AG08396 (cell line): ENCODE measurements around the gene ABHD14A.

Experiments used
- DNase-seq: peaks from one replicate; pipeline ENCODE4 v3.0.0; 2012; ENCODE audit warnings: low spot score, mixed read lengths

Gene ABHD14A

DNA sequence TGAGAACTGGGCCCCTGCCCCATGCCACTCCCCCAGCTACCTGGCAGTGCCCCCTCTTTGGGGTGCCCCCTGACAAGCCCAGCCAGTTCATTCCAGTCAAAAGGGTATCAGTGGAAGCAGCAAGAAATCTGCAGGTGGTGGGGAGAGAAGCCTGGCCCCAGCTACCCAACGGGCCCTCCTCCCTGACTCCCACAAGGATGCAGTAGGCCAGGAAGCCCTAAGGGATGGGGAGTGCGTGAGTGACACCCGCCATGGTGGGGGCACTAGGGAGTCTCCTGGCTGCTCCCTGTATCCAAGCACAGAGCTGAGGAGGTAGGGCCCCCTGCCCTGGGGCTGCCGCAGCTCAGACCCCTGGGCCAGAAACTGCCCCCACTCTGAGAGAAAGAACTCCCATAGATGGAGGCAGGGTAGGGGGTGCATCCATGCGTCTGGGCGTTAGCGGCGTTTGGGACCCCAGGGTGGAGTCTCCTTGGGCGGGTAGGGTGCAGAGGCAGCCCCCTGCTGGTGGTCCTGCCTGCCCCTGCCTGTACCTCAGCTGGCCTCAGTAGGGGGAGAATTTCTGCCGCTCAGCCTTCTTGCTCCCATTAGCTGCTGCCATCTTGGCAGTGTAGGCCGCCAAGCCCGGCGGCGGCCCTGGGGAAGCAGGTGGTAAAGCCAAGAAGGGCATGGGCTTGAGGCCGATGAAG, 17.2 kb upstream of the ABHD14A start:
- DNase-seq = no peak

DNA sequence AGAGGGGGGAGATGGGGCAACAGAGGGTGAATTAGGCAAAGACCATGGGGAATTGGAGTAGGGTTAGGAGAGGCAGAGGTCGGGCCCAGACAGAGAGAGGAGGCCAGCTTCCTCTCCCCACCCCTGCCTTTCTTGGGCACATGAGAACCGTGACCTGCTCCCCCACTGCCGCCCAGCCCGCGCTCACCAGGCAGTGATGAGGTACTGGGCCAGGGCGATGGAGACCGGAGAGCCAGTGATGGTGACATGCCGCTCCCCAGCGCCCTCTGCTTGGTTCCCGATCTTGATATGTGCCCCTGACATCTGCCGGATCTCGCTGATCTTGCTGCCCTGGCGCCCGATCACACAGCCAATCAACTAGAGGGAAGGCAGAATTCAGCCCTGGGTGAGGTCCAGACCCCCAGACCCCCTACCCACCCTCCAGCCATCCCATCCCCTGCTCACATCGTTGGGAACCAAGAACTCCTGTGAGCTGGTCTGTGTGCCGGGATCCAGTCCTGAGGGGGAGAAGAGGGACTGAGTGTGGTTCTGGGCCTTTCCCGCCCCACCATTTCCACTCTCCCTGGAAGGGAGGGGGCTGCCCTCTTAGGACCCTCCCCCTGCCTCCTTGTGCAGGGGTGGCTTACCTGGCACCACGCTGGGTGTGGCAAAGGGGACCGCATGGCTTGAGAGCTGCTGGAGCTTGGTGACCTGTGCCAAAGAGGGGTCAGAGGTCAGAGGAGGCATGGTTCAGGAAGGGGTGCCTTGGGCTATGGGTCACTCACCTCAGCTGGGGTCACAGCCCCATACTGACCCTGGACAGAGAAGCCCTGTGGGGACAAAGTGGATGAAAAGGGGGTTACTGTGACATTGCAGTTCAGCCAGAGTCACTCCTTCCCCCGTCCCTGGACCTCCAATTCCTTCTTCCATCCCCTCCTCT, 16.0 kb upstream of the ABHD14A start:
- no peak for DNase-seq

DNA sequence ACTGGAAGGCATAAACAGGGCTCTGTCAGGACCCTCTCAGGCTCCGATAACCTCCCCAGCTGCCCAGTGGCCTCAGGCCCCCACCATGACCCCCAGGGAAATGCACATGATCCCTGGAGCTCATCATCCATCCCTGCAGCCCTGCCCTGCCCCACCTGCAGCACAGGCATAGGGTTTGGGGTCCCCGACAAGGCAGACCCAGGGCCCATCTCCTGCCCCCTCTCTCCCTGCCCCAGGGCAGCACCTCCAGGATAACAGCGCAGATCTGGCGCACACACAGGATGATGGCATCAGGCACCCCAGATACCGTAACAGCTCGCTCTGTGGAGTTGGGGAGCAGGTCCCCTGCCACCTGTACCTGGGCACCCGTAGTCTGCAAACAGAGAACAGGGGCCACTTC, 15.2 kb upstream of the ABHD14A start:
- no peak for DNase-seq

DNA sequence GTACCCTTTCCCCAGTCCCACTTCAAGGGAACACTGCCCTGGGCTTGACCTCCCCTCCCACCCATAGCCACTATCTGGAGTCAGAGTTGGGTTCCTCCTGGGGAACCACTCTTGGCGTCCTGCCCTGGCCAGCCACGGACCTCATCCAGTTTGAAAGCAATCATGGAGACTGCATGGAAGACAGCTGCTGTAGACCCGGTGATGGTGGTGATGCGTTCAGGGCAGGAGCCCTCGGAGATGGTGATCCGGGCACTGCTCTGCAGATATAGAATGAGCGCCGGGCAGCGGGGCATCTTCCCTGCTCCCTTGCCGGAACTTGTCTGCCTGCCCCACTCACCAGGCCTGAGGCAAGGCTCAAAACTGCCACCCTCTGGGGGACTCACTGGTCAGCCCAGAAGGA, 14.5 kb upstream of the ABHD14A start:
- DNase-seq = no peak

DNA sequence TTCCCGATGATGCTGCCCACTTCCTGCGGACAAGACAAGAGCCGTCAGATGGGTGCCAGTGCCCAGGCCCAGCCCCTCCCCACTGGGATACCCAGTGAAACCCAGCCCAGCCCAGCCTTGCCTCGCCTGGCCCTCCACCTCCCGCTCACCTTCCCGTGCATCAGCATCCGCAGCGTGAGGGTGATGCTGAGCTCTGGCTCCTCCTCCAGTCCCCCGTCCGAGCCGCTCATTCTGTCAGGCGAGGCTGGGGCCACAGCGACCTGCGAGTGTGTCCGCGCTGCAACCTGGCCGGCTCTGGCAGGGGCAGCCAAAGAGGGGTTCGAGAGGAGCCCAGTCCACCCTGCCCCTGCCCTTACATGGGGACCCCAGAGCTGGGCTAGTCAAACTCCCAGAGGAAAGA, 13.9 kb upstream of the ABHD14A start:
- no peak for DNase-seq

DNA sequence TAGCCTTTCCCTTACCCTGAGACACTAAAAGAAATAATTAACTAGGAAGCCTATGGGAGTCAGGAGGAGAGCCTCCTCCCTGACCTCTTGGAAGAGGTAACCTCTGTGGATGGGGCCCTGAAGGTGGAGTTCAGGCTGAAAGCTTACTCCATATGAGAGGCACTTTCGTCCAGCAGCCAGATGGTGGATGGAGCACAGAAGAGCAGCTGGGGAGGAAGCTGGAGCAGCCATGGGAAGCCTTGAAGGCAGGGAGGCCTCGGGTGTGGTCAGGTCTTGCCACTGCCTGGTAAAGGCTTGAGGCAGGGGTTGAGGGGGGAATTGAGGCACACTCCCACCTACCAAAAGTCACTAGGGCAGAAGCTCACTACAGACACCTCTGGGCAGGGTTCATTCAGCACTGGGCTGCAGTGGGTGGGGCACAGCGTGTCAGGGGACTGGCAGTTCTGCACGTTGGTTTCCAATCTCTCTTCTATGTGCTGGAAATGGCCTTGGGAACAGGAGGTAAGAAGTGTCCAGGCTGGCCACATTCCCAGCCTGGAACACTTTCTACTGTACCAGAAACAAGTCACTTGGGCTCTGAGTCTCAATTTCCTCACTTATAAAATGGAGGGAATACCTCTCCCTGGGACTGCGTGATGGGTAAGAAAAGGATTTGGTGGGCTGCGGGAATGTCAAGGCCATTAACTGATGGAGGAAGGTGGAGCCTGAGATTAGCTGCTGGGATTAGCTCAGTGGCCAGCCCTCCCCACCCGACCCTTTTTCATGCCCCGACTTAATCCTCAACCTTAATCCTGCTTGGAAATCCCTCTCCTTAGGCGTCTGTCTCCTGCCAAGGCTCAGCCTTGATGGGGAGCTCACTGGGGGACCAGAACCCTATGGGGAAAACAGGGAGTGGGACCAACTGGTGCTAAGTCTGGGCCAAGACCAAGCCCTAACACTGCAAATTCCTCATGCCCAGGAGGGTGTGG, 13.0 kb upstream of the ABHD14A start:
- no peak for DNase-seq

DNA sequence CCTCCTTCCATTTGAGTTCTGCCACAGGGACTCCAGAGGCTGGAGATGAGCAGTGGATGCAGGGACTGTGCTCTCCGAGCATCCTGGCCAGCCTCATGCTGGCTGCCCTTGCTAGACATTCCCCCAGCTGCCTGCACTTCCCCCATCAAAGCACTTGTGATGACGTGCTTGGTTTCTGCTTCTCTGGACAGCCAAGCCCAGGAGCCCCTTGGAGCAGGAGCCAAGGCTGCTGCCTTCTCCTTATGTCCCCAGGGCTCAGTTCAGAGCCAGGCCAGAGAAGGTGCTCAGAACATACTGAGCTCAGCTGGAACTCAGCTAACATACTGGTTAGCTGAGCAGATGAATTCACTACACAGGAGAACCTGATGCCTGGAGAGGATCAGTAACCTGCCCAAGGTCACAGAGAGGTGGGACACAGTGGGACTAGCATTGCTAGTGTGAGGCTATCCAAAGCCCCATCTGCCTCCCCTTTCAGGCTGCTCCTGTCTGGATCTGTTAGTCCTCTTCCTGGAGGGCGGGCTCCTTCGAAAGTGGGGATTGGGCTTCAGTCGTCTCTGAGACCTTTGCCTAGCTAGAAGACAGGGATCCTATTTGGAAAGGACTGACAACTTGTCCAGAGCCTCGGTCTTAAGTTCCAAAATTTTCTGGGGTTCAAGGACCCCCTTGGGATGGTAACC, 11.9 kb upstream of the ABHD14A start:
- DNase-seq = no peak

DNA sequence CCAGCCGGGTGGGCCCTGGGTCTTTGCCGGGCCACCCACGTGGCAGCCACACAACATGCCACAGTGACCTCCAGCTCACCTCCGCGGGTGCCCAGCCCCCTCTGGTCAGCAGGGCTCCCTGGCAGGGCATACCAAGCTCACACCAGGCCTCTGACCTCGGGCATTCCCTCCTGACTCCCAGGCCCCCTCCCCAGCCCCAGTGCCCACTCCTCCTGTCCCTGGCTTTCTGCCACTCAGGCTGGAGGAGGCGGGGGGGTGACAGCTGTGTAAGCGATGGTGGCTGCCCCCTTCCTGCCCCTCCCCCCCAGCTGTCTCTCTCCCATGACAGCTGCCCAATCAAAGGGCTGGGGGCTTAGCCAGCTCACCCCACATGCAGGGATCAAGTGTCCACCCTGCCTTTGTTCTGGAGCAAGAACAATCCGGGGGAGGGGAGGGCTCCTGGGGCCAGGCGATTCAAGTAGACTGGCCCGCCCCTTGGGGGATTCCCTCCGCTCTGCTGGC, 10.9 kb upstream of the ABHD14A start:
- no peak for DNase-seq

DNA sequence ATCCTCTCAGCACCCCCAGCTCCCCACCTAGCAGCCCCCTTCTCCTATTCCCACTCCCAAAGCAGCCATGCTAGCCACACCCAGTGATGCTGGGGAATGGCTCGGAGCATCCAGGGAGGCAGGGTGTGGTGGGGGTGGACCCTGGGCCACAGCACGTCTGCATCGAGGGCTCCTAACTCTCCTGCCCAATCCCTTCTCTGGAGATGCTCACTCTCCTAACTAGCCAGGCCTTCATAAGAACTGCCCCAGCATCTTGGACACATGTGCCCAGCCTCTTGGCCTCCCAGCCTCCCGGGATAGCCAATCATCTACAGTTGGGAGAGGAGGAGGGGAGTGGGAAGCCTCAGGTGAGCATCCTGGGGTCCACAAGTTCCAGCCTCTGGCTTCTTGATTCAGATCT, 10.3 kb upstream of the ABHD14A start:
- DNase-seq = no peak

DNA sequence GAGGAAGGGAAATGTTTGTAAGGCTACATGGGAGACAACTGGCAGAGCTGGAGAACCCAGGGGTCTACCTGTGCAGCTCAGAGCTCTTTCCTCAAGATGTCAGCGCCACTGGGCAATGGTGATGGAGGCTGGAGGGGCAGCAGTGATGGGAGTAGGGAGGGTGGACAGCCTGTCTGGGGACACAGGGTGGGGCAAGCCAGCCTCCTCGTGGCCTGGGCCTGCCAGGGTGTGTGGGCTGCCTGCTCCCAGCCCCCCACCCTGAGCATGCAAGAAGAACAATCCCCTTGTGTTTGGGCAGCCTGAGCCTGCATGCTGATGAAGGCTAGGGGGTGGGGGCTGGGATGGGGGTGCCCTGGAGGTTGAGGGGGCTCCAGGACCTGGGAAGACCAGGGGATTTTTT, 8.8 kb upstream of the ABHD14A start:
- no peak for DNase-seq

DNA sequence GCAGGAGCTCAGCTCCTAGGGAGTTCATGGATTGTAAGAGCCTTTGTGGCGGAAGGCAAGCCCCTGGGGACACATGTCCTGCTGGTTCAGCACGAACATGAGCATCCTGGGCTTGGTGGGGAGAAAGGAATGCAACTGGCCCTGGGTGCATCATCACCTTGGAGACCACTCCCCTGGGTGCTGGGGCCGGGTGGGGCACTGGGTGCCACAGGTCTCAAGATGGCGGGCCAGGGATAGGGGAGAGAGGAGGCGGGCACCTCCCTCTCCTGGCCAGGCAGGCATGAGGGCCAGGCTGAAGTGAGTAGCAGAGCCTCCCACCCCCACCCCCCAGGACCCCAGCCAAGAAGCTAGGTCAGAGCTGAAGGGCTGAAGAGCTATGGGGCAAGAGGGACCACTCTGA, 8.4 kb upstream of the ABHD14A start:
- DNase-seq = no peak

DNA sequence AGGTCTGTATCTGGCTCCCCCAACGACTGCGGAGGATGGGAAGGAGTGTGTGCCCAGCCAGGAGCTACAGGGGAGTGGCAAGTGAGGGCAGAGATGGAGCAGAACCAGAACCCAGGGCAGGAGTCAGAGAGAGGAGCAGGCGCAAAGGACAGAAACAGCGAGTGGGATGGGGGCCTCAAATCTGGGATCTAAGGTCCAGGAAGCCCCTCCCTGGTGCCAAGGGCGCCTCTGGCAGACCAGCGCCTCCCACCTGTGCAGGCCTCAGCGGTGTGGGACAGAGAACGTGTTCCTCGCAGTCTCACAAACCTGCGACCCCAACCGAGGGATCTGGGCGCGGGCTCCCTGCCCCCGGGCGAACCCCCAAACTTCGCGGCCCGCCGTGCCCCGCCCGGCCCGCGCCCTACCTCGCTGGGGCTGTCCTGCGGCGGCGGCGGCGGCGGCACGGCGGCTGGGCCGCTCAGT, 7.9 kb upstream of the ABHD14A start:
- no peak for DNase-seq

DNA sequence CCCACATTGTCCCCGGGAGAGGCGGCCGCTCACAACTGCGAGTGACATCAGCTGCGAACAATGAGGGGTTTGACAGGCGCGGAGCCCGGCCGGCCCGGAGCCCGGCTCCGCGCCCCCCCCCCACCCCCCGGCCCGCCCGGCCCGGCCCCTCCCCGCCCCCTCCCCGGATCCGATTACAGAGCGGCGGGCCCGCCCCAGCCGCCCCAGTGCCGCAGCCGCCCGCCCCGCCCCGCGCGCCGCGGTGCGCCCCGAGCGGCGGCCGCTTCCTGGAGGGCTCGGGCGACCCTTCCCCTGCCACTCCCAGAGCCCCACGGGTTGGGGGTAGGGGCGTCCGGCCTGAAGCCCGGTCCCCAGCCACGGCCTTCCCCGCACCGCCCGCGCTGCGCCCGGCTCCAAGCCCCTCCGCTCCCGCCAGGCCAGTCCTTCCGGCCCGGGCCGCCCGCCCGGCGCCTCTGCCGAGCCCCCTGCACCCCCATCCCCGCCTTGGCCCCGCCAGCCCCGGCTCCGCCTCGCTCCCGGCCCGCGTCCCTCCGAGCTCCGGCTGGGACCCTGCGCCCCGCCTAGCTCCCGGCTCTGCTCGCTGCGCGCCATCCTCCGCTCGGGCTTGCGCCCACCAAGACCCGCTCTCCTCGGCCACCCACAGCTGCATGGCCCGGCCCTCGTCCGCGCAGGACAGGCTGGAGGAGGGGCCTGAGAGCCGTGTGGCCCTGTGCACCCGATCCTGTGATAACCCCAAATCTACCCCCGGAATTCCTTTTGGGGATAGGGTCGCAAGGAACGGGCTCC, 7.3 kb upstream of the ABHD14A start, which contains the start of gene PCBP4:
Gene PCBP4, minus strand, starts transcription at position 71 of the 786 bp plus-strand sequence. CDS start 6,214 bp downstream, outside the sequence.
- peak; percentile 87 for DNase-seq

DNA sequence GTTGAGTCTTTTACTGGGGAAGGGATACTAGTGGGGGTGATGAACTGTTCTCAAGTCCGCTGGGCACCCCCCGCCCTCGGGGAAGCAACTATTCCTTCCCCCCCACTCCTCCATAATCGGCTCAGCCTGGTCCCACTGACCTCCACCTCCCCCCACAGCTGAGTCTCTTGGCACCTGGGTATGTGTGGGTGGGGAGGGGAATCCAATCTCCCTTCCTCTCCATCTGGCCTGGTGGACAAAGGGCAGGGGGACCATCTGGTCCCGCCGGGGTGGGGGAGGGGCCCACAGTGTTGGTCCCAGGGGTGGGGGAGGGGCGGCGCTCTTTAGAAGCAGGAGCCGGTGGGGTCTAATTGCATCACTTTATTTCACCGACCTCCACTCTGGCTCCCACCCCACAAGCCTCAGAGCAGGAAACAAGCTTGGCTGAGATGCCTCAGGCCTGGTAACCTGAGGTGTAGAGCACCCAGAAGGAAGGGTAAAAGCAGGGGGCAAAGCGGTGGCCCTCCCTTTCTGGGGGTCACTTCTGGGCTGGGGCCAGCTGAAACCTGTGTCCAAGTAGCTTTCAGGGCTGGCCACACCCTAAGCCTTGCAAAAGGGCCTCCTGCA, 6.6 kb upstream of the ABHD14A start:
- DNase-seq = no peak

DNA sequence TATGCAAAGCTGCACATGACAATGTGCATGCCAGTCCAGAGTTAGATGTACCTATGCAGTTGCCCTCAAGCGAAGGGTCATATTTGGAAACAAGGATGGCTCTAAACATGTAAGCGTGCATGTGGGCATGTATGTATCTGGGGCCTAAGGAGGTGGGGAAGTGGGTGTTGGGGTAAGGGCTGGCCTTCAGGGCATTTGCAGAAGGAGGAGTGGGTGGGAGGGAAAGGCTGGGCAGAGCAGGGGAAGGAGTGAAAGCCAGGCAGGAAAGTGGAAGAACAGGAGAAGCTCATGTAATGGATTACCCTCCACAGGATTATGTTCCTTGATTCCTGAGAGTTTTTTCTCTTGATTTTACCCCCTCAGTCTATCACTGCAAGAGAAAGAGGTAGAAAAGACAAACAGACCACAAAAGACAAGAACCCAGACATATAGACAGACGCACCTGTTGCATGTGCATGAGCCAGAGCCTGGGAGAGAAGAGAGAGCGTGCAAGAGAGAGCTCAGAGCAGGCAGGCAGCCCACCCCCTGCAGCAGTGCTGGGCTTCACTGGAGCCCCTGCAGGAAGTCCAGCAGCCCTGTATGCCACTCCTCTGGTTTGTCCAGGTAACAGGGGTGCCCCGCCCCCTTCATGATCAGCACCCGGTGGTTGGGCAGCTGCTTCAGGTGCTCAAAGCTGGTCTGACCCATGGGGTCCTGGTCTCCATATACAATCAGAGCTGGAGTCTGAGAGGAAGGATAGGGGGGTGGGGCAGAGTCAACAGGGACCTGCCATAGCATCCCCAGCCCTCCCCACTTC, 5.8 kb upstream of the ABHD14A start:
- DNase-seq = no peak

DNA sequence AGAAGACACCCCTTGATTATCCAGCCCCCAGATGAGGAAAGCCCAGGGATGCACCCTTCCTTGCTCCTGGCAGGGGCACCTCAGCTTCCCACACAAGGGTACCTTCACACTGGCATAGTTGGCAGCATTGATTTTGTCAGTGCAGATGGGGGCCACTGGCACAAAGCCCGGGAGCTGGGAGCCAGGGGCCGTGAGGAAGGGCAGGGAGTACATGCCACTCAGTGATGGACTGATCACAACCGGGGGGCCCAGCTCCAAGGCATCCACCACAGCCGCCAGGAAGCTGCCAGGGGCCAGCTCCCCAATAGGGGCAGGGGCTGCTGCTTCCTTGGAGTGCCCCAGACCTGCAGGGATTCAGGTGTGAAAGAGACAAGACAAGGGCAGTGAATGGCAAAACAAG, 5.0 kb upstream of the ABHD14A start:
- no peak for DNase-seq

DNA sequence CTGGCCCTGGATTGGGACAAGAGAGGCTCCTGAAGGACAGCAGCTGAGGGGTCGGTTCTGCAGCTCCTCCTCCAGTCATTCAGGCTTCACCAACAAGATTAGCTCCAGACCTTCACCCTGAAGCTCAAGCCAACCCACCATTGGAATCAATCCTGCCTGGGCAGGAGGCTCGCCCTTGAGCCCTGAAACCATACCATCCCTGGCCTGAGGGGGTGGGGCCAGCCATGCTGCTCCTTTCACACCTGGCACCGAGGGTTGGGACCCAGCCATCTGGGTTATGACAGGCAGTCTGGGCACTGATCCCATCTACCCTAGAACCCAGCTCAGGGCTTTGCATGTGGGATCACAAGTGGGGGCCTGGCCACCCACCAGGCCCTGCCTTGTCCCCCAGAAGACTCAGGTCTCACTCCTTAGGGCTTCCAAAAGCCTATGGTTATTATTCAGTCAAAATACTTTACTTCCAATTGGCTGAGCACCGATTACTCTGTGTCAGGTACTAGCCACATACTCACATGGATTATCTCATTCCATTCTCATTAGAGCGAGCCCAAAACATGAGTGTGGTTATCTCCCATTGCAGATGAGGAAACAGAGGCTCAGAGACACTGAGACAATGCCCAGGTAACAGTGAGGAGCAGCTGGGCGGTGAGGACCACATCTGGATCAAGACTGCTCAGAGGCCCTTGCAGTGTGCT, 4.1 kb upstream of the ABHD14A start:
- no peak for DNase-seq

DNA sequence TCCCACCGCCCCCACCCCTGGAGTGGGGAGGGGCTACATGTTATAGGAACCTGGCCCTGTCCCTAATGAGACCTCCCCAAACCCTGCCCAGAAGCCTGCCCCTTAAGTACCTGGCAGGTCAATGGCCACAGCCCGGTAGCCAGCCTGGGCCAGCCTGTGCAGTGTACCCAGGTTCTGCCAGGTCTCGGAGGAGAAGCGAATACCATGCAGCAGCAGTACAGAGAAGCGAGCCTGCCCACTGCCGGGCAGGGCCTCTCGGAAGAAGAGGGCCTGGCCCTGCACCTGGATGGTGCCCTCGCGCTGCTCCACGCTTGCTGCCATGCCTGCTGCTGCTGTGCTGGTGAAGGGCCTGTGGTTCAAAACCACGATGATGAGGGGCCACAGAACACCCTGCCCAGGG, 3.5 kb upstream of the ABHD14A start:
- no peak for DNase-seq
